ENCODE results near the gene GSTM3.
"Not testable (repeated sequence)": the region's sequence is repeated elsewhere in the genome, so short reads cannot be mapped to it uniquely, and the experiment has no call there.

Gene GSTM3

DNA sequence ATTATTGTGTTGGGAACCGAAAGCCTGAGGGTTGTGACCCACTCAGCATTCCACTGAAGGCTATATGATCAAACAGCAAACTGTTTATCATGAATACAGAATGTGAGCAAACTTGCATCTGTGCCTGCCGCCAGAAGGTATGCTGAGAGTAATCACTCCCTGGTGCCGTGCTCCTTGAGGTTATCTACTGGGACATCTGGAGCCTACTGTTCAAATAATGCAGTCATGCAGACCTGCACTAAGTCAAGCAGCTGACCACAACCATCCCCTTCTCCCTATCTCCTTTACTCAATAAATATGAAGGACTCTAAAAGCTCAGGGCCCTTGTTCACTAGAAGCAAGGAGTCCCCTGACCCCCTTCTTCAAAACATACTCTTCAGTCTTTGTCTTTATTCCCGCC is 15.3 kb downstream of the GSTM3 start:
- no peak for DNase-seq

DNA sequence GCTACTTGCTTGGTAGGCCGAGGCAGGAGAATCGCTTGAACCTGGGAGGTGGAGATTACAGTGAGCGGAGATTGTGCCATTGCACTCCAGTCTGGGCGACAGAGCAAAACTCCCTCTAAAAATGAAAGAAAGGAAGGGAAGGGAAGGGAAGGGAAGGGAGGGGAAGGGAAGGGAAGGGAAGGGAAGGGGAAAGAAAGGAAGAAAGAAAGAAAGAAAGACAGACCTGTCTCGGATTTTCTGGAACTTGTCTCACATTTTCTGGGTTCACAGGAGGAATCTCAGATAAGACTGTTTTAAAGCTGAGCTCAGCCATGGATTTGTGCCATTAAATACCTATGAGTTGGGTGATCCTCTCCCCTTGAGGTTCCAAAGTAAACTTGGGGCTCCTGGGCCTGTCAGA is 15.9 kb downstream of the GSTM3 start:
- DNase-seq, result no peak

DNA sequence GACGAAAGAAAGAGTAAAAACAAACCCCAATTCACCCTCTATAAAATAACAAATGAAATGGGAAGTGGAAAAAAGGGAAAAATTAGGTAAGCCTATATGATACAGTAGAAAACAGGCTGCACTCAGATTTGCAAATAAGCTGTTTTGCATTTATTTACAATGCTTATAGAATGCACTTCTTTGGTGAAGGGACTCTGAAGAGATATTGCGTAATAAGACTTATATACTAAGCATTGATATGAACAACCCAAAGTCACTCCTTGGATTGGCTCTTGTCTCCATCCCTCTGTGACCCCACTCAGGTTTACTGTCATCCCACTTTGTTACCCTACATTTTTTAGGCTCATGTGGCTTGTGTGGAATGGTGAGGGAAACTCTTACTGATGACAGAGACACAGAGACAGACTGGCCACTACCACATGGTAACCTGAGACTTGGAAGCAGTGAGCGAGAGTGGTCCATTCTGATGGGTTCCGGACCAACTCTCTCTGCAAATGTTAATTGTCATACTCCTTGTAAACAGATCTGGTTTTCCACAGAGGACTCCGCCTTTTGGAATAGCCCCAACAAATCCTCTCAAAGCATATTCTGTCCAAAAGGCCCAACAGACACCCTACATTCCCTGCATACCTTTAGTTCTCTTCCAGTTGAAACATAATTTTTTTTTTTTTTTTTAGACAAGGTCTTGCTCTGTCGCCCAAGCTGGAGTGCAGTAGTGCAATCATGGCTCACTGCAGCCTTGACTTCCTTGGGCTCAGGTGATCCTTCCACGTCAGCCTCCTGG is 17.7 kb downstream of the GSTM3 start:
- DNase-seq, result no peak

DNA sequence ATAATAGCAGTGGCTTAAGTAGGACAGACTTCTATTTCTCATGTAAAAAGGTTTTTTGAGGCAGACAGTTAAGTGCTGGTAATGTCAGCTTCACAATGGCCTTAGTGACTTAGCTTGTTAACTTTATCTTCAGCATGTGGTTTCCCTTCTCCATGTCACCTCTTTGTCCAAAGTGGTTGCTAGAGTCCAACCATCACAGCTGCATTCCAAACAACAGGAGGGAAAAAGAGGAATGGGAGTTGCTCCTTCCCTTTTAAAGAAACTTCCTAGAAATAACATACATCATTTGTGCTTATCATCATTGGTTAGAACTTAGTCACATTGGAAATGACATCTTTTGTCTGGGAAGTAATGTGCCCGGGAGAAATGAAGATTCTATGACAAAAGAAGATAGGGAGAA is 18.9 kb downstream of the GSTM3 start:
- no peak for DNase-seq

DNA sequence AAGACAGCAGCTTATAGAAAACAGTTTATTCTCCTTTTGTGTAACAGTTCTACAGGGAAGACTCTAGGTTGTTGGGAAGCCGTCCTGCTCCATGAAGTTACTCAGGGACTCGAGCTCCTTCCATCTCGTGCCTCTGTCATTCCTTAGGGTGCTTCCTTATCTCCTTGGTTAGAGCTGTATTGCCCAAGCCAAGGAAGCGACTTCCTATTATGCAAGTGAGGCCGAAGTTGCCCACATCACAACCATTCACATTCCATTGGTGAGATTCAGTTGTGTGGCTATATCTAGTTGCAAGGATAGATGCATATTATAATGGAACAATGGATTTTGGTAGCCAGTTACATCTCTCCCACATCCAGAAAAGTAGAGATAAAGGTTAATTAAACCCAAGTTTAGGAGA is 19.8 kb downstream of the GSTM3 start:
- no peak for DNase-seq

DNA sequence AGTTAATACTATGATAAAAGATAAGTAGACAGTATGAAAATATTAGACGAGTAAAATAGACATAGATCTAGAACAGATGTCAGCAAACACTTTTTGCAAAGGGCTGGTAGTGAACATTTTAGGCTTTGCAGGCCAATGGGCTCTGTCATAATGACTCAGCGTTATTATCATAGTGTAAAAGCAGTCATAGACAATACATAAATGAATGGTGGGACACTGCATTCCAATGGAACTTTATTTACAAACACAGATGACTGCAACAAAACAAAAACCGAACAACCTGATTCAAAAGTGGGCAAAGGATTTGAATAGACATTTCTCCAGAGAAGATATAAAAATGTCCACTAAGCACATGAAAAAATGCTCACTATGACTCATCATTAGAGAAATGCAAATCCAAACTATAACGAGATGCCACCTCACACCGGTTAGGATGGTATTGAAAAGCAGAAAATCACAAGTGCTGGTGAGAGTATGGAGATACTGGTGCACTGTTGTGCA is 21.5 kb downstream of the GSTM3 start:
- no peak for DNase-seq

DNA sequence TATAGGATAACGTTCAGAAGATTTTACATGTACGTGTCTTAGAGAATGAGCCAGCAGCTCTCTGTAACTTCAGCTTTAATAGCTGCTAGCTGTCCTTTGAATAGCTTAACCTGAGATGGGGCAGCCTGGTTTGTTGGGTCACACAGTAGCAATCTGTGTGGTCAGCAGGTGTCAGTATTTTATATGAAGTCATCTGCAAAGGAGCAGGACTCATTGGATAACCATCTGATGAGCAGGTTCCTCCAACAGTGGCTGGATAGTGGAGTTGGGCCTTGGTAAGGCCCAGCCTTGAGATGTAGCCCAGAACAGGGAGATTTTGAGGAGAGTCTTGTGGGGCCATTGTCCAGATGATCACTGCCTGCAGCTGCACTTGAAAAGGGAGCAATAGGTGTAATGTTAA is 22.3 kb downstream of the GSTM3 start:
- no peak for DNase-seq

DNA sequence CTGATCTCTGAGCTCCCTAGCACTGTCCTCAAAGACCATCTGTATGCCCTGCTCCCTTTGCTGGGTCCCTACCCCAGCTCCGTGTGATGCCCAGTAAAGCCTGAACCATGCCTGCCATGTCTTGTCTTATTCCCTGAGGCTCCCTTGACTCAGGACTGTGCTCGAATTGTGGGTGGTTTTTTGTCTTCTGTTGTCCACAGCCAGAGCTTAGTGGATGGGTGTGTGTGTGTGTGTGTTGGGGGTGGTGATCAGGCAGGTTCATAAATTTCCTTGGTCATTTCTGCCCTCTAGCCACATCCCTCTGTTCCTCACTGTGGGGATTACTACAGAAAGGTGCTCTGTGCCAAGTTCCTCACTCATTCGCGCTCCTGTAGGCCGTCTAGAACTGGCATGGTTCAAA is 23.1 kb downstream of the GSTM3 start:
- no peak for DNase-seq

DNA sequence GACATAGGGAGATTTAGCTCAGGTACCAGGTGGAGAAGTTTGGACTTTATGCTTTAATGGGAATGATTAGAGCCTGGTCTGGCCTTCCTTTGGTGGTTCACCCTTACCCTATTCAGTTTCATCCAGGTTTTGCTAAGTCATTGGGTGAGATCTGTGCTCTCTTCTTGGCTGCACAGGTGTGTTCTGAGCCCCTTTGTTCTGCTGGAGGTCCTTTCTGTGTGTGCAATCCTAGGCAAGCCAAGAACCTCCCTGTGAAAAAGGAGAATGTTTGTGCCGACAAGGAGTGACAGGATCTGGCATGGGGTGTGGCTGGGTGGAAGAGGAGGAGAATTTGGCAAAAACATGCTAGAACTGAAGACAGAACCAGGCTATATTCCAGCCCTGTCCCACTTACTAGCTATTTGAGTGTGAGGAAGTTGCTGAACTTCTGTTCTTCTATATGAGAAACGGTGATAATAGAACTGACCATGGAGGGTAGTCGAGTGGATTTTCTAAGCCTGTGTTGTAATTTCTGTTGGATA is 24.2 kb downstream of the GSTM3 start:
- no peak for DNase-seq

DNA sequence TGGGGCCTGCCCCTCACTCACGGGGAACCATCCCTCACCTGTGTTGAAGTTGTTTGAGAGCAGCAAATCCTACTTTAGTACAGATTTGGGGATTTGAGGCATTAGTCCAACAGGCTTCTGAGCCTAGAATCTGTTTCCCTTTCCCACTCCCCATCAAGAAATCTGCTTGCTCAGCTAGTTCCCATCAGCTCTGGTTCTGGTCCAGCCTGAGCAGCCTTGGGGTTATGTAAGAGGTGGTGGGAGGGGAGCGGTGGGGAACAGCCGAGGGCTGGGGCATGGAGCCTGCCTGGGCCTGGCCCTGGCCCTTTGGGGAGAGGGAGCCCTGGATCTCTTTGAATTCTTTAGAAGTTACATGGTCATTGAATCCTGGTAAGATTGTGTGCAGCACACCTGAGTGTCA is 24.7 kb downstream of the GSTM3 start:
- DNase-seq, result no peak

DNA sequence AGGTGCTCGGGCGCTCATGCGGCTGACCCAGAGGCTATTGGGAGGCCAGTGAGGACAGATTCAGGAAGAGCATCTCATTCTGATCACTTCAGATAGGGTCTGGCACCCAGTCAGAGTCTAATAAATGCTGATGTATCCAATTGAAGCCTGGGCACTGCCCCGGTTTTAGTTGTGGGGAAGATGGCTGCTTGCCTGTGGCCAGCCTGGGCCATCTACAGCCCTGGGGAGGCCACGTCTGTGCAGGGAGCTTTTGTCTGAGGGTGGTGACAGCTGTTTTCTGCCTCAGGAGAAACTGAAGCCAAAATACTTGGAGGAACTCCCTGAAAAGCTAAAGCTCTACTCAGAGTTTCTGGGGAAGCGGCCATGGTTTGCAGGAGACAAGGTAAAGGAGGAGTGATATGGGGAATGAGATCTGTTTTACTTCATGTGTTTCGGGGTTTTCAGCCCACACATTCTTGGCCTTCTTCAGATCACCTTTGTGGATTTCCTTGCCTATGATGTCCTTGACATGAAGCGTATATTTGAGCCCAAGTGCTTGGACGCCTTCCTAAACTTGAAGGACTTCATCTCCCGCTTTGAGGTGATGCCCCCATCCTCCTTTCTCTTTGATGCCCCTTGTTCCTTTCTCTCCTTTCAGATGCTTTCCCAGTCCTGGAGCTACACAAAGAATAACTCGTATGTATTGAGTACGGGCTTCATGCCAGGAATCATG is 26.0 kb downstream of the GSTM3 start:
- no peak for DNase-seq

DNA sequence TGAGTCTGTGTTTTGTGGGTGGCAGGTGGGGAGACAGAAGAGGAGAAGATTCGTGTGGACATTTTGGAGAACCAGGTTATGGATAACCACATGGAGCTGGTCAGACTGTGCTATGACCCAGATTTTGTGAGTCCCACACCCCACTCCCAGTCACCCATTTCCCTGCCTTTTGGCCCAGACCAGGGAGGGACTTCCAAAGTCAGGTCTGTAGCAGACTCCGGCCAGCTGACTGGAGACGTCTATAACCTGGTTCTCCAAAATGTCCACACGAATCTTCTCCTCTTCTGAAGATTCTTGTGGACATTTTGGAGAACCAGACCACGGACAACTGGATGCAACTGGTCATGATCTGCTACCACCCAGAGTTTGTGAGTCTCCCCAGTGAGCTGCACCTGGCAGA is 27.2 kb downstream of the GSTM3 start:
- DNase-seq, result no peak

DNA sequence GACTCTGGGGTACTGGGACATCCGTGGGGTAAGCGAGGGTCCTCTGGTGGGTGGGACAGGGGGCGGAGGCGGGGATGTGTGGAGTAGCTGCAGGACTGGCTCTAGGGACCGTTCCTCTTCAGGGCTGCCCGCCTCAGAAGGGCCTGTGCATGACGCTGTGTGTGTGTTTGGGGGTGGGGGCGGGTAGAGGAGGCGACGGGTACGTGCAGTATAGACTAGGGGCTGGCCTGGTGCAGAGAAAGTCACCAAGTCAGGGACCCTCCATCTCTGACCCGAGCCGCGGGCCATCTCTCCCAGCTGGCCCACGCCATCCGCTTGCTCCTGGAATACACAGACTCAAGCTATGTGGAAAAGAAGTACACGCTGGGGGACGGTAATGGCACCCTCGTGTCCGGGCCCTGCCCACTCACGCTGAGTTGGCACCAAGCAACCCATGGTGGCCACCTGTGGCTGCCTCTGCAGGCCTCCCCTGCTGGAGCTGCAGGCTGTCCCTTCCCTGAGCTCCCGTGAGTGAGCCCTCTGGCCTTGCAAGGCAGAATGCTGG is 28.4 kb downstream of the GSTM3 start:
- no peak for DNase-seq

DNA sequence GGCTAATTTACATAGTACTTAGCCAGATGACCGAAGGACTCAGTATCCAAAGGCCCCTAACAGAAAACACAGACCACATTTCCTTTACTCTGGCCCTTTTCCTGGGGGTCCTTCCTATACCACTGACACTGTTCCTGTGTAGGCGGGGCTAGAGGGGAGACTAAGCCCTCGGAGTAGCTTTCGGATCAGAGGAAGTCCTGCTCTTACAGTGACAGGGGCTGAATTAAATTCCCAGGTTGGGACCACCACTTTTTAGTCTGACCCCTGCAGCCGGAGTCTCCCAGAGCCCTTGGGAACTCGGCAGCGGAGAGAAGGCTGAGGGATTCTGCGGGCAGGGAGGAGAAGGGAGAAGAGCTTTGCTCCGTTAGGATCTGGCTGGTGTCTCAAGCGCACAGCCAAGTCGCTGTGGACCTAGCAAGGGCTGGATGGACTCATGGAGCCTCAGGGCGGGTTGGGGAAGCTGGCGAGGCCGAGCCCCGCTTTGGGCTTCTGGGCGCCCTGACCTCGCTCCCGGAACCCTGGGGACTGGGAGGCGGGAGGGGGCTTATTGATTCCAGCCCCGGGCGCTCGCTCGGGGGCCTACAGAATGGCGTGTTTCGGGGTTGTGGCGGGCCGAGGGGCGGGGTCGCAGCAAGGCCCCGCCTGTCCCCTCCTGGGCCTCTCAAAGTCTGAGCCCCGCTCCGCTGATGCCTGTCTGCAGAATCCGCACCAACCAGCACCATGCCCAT is 29.1 kb downstream of the GSTM3 start, which contains the start of gene GSTM5:
GSTM5 (plus strand) TSS at position 659 of the 728 bp plus-strand sequence; CDS start at position 721, 62 bp downstream.
- DNase-seq, result not testable (repeated sequence)

DNA sequence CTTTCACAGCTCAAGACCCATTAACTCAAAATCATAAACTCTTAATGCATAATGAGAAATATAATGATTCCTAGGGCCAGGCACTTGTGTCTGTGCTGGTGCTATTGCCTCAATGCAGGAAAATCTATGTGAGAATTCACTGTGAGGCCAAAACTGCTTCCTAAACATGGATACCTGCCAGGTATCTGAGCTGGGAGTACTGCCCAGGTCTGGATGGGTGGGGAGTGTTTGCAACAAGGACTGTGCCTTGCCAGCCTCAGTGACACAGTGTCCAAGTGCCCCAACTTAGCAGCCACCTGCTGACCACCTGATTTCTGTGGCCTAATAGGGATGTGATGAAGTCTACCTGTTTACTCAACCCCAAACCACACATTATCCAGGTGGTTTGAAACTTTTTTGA is 31.0 kb downstream of the GSTM3 start:
- DNase-seq, result not testable (repeated sequence)

DNA sequence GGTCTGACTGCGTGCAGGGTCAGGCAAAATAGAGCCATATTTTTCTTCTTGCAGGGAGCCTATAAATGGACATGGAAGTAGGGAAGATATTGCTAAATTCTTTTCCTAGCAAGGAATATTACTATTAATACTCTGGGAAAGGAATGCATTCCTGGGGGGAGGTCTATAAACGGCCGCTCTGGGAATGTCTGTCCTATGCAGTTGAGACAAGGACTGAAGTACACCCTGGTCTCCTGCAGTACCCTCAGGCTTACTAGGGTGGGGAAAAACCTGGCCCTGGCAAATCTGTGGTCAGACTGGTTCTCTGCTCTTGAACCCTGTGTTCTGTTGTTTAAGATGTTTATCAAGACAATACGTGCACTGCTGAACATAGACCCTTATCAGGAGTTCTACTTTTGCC is 31.9 kb downstream of the GSTM3 start:
- not testable (repeated sequence) for DNase-seq

DNA sequence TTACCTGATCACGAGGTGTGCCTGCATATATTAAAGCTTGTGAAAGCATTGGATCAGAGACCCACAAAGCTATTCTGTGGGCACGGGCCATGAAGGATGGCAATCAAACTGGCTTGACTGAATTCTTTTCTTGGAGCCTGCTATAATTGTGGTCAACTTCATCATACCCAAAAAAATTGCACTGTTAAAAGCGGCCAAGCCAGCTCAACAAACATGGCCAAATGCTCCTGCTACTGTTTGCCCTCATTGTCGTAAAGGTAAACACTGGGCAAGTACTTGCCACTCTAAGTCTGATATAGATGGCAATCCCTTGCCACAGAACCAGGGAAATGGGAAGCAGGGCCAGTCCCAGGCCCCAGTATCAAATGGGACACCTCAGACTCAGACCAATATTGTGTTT is 35.4 kb downstream of the GSTM3 start:
- DNase-seq, result no peak

DNA sequence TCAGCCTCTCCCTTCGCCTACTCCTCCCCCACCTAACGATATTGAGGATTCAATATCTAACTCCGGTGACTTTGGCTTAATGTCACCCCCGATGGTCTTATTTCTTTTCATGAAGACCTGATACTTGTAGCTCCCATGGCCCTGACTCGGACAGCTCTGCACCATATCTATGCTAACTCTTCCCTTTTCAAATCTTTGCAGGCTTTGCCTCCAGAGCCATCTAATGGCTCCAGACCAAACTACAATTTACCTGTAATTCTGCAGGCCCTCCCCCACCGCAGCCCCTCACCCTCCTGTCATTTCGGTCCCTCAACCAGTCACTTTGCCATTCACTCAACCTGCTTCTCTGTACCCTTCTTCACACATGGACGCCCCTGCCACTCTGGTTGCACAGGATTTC is 36.7 kb downstream of the GSTM3 start:
- no peak for DNase-seq

DNA sequence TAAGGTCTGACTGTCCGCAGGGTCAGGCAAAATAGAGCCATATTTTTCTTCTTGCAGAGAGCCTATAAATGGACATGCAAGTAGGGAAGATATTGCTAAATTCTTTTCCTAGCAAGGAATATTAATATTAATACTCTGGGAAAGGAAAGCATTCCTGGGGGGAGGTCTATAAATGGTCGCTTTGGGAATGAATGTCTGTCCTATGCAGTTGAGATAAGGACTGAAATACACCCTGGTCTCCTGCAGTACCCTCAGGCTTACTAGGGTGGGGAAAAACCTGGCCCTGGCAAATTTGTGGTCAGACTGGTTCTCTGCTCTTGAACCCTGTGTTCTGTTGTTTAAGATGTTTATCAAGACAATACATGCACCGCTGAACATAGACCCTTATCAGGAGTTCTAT is 37.9 kb downstream of the GSTM3 start:
- not testable (repeated sequence) for DNase-seq

DNA sequence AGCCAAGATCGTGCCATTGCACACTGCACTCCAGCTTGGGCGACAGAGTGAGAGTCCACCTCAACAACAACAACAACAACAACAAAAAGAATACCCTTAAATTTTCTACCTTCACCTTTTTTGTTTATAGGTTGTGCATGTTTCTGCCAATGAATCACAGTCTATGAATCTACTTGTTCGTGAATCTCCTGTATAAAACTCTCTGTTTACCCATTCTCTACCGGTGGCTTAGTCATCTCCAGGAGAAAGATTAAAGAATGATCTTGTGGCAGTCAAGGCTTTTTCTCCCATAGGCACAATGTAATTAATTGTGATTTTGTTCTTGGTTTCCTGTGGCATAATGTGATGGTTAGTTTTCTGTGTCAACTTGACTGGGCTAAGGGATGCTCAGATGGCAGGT is 43.0 kb downstream of the GSTM3 start:
- not testable (repeated sequence) for DNase-seq

DNA sequence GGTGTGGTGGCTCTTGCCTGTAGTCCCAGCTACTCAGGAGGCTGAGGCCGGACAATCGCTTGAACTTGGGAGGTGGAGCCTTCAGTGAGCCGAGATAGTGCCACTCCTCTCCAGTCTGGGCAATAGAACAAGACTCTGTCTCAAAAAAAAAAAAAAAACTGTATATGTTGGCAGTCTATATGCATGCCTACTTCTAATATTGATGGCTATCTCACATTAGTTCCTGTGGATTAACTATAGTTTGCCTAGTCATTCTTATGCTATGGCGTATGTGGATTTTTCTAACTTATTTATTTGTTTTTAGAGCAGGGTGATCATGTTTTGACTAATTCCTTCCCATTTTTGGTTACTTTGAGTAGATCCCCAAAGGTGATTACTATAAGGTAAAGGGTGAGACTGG is 43.8 kb downstream of the GSTM3 start:
- DNase-seq, result no peak

DNA sequence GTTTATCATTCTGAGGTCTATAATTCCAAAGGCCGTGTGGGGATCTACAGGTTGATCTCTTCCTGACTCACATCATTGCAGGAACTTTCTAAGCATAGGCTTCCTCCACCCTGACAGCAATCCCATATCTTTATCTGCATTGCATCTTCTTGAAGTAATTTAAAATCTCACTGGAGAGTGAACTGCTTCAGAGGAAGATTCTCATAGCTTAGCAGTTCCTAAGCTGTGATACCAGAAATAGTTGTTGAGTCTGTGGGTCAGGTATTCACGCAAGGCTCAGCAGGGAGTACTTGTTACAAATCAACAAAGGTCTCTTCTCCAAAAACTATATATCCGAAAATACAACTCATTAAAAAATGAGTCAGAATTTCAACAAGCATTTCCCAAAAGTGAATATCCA is 45.7 kb downstream of the GSTM3 start:
- not testable (repeated sequence) for DNase-seq

DNA sequence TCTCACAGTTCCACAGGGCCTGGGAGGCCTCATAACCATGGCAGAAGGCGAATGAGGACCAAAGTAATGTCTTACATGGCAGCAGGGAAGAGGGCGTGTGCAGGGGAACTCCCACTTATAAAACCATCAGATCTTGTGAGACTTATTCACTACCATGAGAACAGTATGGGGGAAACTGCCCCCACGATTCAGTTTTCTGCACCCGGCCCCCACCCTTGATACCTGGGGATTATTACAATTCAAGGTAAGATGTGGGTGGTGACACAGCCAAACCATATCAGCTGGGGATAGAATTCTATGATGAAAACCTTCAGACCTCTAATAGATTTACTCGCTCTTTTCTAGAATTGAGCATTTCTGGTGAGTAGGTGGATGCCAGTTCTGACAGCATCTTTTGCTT is 46.4 kb downstream of the GSTM3 start:
- DNase-seq, result not testable (repeated sequence)
